ENCODE measurements around the gene CLPTM1L. TPM values are rescaled to one million over a fixed set of nuclear protein-coding genes. Genes with fewer than 3 reads are reported as not detected.

The CLPTM1L gene
- total RNA-seq, 1 donor: 252 TPM

- DNase-seq (ENCODE audit: low read depth): no peak
- TF ChIP-seq CTCF (IDR thresholded peaks at IDR 0.05; ENCODE audit: insufficient read depth, low read depth, low read length): no peak
- H3K4me3 ChIP-seq (ENCODE audit: low read depth, low read length): no peak overlapping the region
Observed at GRCh38 chr5:1280177-1281037, 64.5 kb downstream of the CLPTM1L start.

- no peak for TF ChIP-seq CTCF (IDR thresholded peaks at IDR 0.05; ENCODE audit: insufficient read depth, low read depth, low read length)
- DNase-seq (ENCODE audit: low read depth): no peak
- no peak overlapping the region for H3K4me3 ChIP-seq (ENCODE audit: low read depth, low read length)
Observed at GRCh38 chr5:1279443-1280151, 65.3 kb downstream of the CLPTM1L start.

GRCh38 chr5:1278656-1279442 is 66.0 kb downstream of the CLPTM1L start:
- no peak for DNase-seq (ENCODE audit: low read depth)
- no peak overlapping the region for H3K4me3 ChIP-seq (ENCODE audit: low read depth, low read length)
- TF ChIP-seq CTCF (IDR thresholded peaks at IDR 0.05; ENCODE audit: insufficient read depth, low read depth, low read length): no peak

GRCh38 chr5:1278216-1278615 is 66.7 kb downstream of the CLPTM1L start:
- no peak overlapping the region for H3K4me3 ChIP-seq (ENCODE audit: low read depth, low read length)
- no peak for TF ChIP-seq CTCF (IDR thresholded peaks at IDR 0.05; ENCODE audit: insufficient read depth, low read depth, low read length)
- DNase-seq (ENCODE audit: low read depth): no peak

GRCh38 chr5:1277781-1278180 is 67.1 kb downstream of the CLPTM1L start:
- no peak for TF ChIP-seq CTCF (IDR thresholded peaks at IDR 0.05; ENCODE audit: insufficient read depth, low read depth, low read length)
- no peak overlapping the region for H3K4me3 ChIP-seq (ENCODE audit: low read depth, low read length)
- DNase-seq (ENCODE audit: low read depth): no peak

GRCh38 chr5:1277331-1277730 is 67.6 kb downstream of the CLPTM1L start:
- no peak overlapping the region for H3K4me3 ChIP-seq (ENCODE audit: low read depth, low read length)
- TF ChIP-seq CTCF (IDR thresholded peaks at IDR 0.05; ENCODE audit: insufficient read depth, low read depth, low read length): no peak

More at GRCh38 chr5:1277331-1277730, 67.6 kb downstream of the CLPTM1L start:
- DNase-seq (ENCODE audit: low read depth): no peak
